Stimulated activated CD4-positive, alpha-beta T cell treated with anti-CD3 and anti-CD28 coated beads, Interleukin-1b, Interleukin-23, amount 100 ng/mL, for 1 hour (primary cell): ENCODE results near the gene SNX33.
"Not testable (repeated sequence)": the region's sequence is repeated elsewhere in the genome, so short reads cannot be mapped to it uniquely, and the experiment has no call there.

Source experiments
- DNase-seq, 2 donors: peaks; one replicate each; pipeline ENCODE4 v3.0.0-alpha.2; 2020; ENCODE audit warnings: low read depth in 2 of 2

The SNX33 gene

GRCh38 chr15:75699961-75700874, 52.5 kb downstream of the SNX33 start:
- DNase-seq = not testable (repeated sequence)

- not testable (repeated sequence) for DNase-seq
Measured at GRCh38 chr15:75701071-75702003, 53.6 kb downstream of the SNX33 start.

- no peak for DNase-seq
Measured at GRCh38 chr15:75702436-75702835, 54.7 kb downstream of the SNX33 start.

GRCh38 chr15:75703440-75704262, 55.9 kb downstream of the SNX33 start:
- not testable (repeated sequence) for DNase-seq

GRCh38 chr15:75704263-75704615, 56.5 kb downstream of the SNX33 start:
- DNase-seq = no peak

- no peak for DNase-seq
Measured at GRCh38 chr15:75704618-75705017, 56.9 kb downstream of the SNX33 start.

GRCh38 chr15:75705375-75705774, 57.7 kb downstream of the SNX33 start:
- not testable (repeated sequence) for DNase-seq

GRCh38 chr15:75705854-75706681, 58.4 kb downstream of the SNX33 start:
- no peak for DNase-seq

- DNase-seq = no peak
Measured at GRCh38 chr15:75706682-75706954, 58.9 kb downstream of the SNX33 start.

- not testable (repeated sequence) for DNase-seq
Measured at GRCh38 chr15:75709458-75709857, 61.7 kb downstream of the SNX33 start.

- not testable (repeated sequence) for DNase-seq
Measured at GRCh38 chr15:75710874-75711273, 63.2 kb downstream of the SNX33 start.

GRCh38 chr15:75711495-75711894, 63.8 kb downstream of the SNX33 start:
- DNase-seq = not testable (repeated sequence)
